ENCODE data around the gene CLHC1. TPM values are rescaled to one million over a fixed set of nuclear protein-coding genes. Genes with fewer than 3 reads are reported as not detected.
A peak's percentile ranks its signal among the peaks of the same experiment; 100 is the strongest.

The CLHC1 gene
- total RNA-seq, 1 experiment from 2014 or later = 3.9 TPM

GRCh38 chr2:55141572-55142413, 90.3 kb downstream of the CLHC1 start:
- ChIA-PET CTCF (no interaction called here), POLR2A (ENCODE audit: unreplicated experiment) (no interaction called here)
- H3K9ac ChIP-seq (ENCODE audit: low read length) = no peak overlapping the region
- no peaks in the 10 kb centered on the region for H3K4me1 ChIP-seq (ENCODE audit: insufficient read depth, low read length)
- H3F3A ChIP-seq (ENCODE audit: low read length, unreplicated experiment) = no peaks in the 10 kb centered on the region
- no TSS peak for BruUV-seq (replicated peaks)
- H3K9me2 ChIP-seq (replicated peaks; ENCODE audit: low read length) = no peaks in the 10 kb centered on the region
- TF ChIP-seq, protein P1, sequence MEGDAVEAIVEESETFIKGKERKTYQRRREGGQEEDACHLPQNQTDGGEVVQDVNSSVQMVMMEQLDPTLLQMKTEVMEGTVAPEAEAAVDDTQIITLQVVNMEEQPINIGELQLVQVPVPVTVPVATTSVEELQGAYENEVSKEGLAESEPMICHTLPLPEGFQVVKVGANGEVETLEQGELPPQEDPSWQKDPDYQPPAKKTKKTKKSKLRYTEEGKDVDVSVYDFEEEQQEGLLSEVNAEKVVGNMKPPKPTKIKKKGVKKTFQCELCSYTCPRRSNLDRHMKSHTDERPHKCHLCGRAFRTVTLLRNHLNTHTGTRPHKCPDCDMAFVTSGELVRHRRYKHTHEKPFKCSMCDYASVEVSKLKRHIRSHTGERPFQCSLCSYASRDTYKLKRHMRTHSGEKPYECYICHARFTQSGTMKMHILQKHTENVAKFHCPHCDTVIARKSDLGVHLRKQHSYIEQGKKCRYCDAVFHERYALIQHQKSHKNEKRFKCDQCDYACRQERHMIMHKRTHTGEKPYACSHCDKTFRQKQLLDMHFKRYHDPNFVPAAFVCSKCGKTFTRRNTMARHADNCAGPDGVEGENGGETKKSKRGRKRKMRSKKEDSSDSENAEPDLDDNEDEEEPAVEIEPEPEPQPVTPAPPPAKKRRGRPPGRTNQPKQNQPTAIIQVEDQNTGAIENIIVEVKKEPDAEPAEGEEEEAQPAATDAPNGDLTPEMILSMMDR (conservative IDR thresholded peaks at IDR 0.05; ENCODE audit: low read depth, low read length) = no peak
- TF ChIP-seq EZH2phosphoT487 (IDR thresholded peaks at IDR 0.05; ENCODE audit: borderline replicate concordance, low read length) (no peak), EZH2 (IDR thresholded peaks at IDR 0.05; ENCODE audit: low read length, unreplicated experiment) (no peak)
- no peaks in the 10 kb centered on the region for H3K9me3 ChIP-seq (ENCODE audit: low read length)
- H2AFZ ChIP-seq (ENCODE audit: low read length) = no peak overlapping the region
- no peaks in the 10 kb centered on the region for H3K27me3 ChIP-seq (ENCODE audit: low read length)
- H3K4me2 ChIP-seq (ENCODE audit: low read length) = no peak overlapping the region
- no peaks in the 10 kb centered on the region for H3K79me2 ChIP-seq (ENCODE audit: low read length)
- no peaks in the 10 kb centered on the region for H3K36me3 ChIP-seq (ENCODE audit: low read depth, low read length)
- no peaks in the 10 kb centered on the region for H4K20me1 ChIP-seq (ENCODE audit: low read length)
- H3K4me3 ChIP-seq (ENCODE audit: low read length) = no peak overlapping the region
- ATAC-seq (peak; percentile 70), DNase-seq (peak; percentile 28)
- H3K27ac ChIP-seq (ENCODE audit: low read length) = no peak overlapping the region
- intact Hi-C loops (cut with micrococcal nuclease) = no loop called here

- ATAC-seq (no peak), DNase-seq (no peak)
- BruUV-seq (replicated peaks) = no TSS peak
- H3K9me2 ChIP-seq (replicated peaks; ENCODE audit: low read length) = no peaks in the 10 kb centered on the region
- H3K4me1 ChIP-seq (ENCODE audit: insufficient read depth, low read length) = no peaks in the 10 kb centered on the region
- no peak overlapping the region for H3K9ac ChIP-seq (ENCODE audit: low read length)
- no peak overlapping the region for H3K27ac ChIP-seq (ENCODE audit: low read length)
- ChIA-PET CTCF (no interaction called here), POLR2A (ENCODE audit: unreplicated experiment) (no interaction called here)
- H3K9me3 ChIP-seq (ENCODE audit: low read length) = no peaks in the 10 kb centered on the region
- H3F3A ChIP-seq (ENCODE audit: low read length, unreplicated experiment) = no peaks in the 10 kb centered on the region
- no peaks in the 10 kb centered on the region for H3K27me3 ChIP-seq (ENCODE audit: low read length)
- H3K79me2 ChIP-seq (ENCODE audit: low read length) = no peaks in the 10 kb centered on the region
- no peak overlapping the region for H3K4me2 ChIP-seq (ENCODE audit: low read length)
- no peak for TF ChIP-seq EZH2phosphoT487 (IDR thresholded peaks at IDR 0.05; ENCODE audit: borderline replicate concordance, low read length)
- TF ChIP-seq EZH2 (IDR thresholded peaks at IDR 0.05; ENCODE audit: low read length, unreplicated experiment) = no peak
- TF ChIP-seq, protein P1 (conservative IDR thresholded peaks at IDR 0.05; ENCODE audit: low read depth, low read length) = no peak
- H2AFZ ChIP-seq (ENCODE audit: low read length) = no peak overlapping the region
- intact Hi-C loops (cut with micrococcal nuclease) = no loop called here
- H4K20me1 ChIP-seq (ENCODE audit: low read length) = no peaks in the 10 kb centered on the region
- H3K36me3 ChIP-seq (ENCODE audit: low read depth, low read length) = no peaks in the 10 kb centered on the region
- no peak overlapping the region for H3K4me3 ChIP-seq (ENCODE audit: low read length)
These were observed 91.5 kb downstream of the CLHC1 start for GRCh38 chr2:55140316-55141219.

All from PC-3 (cell line).